ENCODE results near the gene ZNF124. TPM values are rescaled to one million over a fixed set of nuclear protein-coding genes. Genes with fewer than 3 reads are reported as not detected.
"Not testable (repeated sequence)": the region's sequence is repeated elsewhere in the genome, so short reads cannot be mapped to it uniquely, and the experiment has no call there.

The ZNF124 gene
- polyA plus RNA-seq, 1 experiment, result 4.9 TPM

DNA sequence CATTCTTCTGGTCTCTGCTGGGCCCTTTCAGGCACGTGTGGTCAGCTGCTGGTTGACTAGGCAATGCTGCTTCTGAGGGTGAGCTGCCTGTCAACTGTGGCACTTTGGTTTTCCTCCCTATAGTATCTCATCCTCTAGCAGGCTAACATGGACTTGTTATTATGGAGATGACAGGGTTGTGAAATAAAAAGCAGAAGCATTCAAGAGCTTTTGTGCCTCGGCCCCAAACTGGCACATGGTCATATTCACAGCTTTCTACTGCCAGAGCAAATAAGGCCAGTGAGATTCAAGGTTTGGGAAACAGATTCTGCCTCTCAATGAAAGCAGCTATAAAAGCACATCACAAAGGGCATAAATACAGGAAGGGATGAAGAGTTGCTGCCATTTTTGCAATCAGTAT is 1.6 kb upstream of the ZNF124 start:
- ChIA-PET POLR2A (no interaction called here), CTCF (no interaction called here)
- Histone ChIP-seq H3K27ac (ENCODE audit: low read depth, low read length) (no peak overlapping the region), H3K4me3 (ENCODE audit: low read depth, low read length) (no peak overlapping the region), H3K9me3 (ENCODE audit: control insufficient read depth, insufficient read depth, low read length) (peaks cover 5% of the 10 kb centered on the region; the same call in 1 of the 2 replicates), H3K27me3 (ENCODE audit: control insufficient read depth, insufficient read depth, low read length) (no peaks in the 10 kb centered on the region)
- no peak for DNase-seq (ENCODE audit: low read depth, low spot score)
- TF ChIP-seq, protein P1, sequence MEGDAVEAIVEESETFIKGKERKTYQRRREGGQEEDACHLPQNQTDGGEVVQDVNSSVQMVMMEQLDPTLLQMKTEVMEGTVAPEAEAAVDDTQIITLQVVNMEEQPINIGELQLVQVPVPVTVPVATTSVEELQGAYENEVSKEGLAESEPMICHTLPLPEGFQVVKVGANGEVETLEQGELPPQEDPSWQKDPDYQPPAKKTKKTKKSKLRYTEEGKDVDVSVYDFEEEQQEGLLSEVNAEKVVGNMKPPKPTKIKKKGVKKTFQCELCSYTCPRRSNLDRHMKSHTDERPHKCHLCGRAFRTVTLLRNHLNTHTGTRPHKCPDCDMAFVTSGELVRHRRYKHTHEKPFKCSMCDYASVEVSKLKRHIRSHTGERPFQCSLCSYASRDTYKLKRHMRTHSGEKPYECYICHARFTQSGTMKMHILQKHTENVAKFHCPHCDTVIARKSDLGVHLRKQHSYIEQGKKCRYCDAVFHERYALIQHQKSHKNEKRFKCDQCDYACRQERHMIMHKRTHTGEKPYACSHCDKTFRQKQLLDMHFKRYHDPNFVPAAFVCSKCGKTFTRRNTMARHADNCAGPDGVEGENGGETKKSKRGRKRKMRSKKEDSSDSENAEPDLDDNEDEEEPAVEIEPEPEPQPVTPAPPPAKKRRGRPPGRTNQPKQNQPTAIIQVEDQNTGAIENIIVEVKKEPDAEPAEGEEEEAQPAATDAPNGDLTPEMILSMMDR (IDR thresholded peaks at IDR 0.05; ENCODE audit: low read depth, low read length), result no peak

DNA sequence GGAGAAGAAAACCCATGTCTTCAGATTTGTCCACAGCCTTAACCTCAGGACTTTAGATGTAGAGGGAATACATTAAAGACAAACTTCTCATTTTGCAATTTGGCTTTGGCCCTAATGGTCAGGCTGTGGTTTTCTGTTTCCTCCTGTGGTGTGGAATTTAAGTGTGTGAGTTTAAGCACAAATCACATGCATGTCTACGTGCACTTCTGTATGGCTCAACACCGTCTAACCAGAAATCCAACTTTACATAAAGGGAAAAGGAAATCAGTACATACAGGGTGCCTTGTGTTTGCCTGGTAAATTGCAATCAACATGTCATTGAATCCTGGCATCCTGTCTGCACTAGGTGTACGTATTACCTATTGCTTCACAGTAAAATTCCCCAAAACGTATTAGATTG is 1.2 kb upstream of the ZNF124 start:
- TF ChIP-seq, protein P1 (IDR thresholded peaks at IDR 0.05; ENCODE audit: low read depth, low read length), result no peak
- no peak overlapping the region for H3K4me3 ChIP-seq (ENCODE audit: low read depth, low read length)
- POLR2A ChIA-PET, result no interaction called here

DNA sequence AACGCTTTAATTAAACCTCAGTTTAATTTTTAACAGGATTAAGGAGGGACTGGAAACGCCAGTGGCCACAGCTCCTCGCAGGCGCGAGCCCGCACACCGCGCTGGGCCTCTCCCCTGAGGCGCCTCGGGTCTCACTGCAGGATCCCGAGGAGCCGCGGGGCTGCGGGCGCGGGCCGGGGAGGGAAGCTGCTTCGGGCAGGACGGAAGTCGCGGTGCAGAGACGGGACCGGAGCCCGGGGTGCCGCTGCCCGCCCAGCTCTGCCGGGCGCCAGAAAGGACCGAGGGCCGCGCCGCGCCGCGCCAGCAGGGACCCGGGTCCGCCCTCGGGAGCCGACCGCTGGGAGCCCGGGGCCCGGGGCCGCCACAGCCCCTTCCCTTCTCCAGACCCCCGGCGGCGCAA is 377 bp downstream of the ZNF124 start:
- DNase-seq (ENCODE audit: low read depth, low spot score); H3K27ac ChIP-seq (ENCODE audit: low read depth, low read length); CTCF ChIA-PET; POLR2A ChIA-PET; H3K4me3 ChIP-seq (ENCODE audit: low read depth, low read length); H3K27me3 ChIP-seq (ENCODE audit: control insufficient read depth, insufficient read depth, low read length); H3K9me3 ChIP-seq (ENCODE audit: control insufficient read depth, insufficient read depth, low read length): not testable (repeated sequence)

More for the DNA sequence above, 1.2 kb upstream of the ZNF124 start:
- CTCF ChIA-PET, result no interaction called here
- no peak for DNase-seq (ENCODE audit: low read depth, low spot score)
- no peaks in the 10 kb centered on the region for H3K27me3 ChIP-seq (ENCODE audit: control insufficient read depth, insufficient read depth, low read length)
- H3K9me3 ChIP-seq (ENCODE audit: control insufficient read depth, insufficient read depth, low read length), result peaks cover 5% of the 10 kb centered on the region; the same call in 1 of the 2 replicates
- no peak overlapping the region for H3K27ac ChIP-seq (ENCODE audit: low read depth, low read length)

DNA sequence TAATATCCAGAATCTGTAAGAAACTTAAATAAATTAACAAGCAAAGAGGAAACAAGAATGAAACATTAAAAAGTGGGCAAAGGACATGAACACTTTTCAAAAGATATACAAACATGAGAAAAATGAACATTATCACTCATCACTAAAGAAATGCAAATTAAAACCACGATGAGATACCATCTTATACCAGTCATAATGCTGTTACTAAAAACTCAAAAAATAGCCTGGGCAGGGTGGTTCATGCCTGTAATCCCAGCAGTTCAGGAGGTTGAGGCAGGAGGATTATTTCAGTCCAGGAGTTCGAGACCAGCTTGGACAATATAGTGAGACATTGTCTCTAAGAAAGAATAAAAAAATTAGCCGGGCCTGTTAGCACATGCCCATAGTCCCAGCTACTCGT is 6.1 kb downstream of the ZNF124 start:
- no peak for DNase-seq (ENCODE audit: low read depth, low spot score)
- H3K9me3 ChIP-seq (ENCODE audit: control insufficient read depth, insufficient read depth, low read length), result peaks cover 10% of the 10 kb centered on the region
- POLR2A ChIA-PET, result no interaction called here
- TF ChIP-seq, protein P1 (IDR thresholded peaks at IDR 0.05; ENCODE audit: low read depth, low read length), result no peak
- H3K27ac ChIP-seq (ENCODE audit: low read depth, low read length), result no peak overlapping the region
- no peaks in the 10 kb centered on the region for H3K27me3 ChIP-seq (ENCODE audit: control insufficient read depth, insufficient read depth, low read length)
- H3K4me3 ChIP-seq (ENCODE audit: low read depth, low read length), result no peak overlapping the region
- CTCF ChIA-PET, result no interaction called here

DNA sequence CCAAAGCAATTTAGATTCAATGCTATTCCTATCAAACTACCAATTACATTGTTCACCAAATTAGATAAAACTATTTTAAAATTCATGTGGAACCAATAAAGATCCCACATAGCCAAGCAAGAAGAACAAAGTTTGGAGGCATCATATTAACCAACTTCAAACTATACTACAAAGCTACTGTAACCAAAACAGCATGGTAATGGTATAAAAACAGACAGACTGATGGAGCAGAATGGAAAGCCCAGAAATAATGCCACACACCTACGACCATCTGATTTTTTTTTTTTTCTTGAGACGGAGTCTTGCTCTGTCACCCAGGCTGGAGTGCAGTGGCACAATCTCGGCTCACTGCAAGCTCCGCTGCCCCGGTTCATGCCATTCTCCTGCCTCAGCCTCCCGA is 7.1 kb downstream of the ZNF124 start:
- ChIA-PET POLR2A (no interaction called here), CTCF (no interaction called here)
- TF ChIP-seq, protein P1 (IDR thresholded peaks at IDR 0.05; ENCODE audit: low read depth, low read length), result no peak
- Histone ChIP-seq H3K27ac (ENCODE audit: low read depth, low read length) (no peak overlapping the region), H3K9me3 (ENCODE audit: control insufficient read depth, insufficient read depth, low read length) (peaks cover 12% of the 10 kb centered on the region), H3K27me3 (ENCODE audit: control insufficient read depth, insufficient read depth, low read length) (no peaks in the 10 kb centered on the region), H3K4me3 (ENCODE audit: low read depth, low read length) (no peak overlapping the region)
- no peak for DNase-seq (ENCODE audit: low read depth, low spot score)

DNA sequence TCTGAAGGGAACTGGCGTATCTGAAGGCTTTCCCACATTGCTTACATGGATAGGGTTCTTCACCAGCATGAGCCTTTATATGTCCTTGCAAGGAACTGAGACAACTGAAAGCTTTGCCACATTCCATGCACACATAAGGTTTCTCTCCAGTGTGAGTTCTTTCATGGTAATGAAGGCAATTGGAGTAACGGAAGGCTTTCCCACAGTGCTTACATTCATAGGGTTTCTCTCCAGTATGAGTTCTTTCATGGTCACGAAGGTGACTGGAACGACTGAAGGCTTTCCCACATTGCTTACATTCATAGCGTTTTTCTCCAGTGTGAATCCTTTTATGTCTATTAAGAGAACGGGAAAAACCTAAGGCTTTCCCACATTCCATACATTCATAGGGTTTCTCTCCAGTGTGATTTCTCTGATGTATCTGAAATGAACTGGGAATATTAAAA is 15.0 kb downstream of the ZNF124 start:
- DNase-seq (ENCODE audit: low read depth, low spot score), result no peak
- peaks cover 35% of the 10 kb centered on the region for H3K9me3 ChIP-seq (ENCODE audit: control insufficient read depth, insufficient read depth, low read length)
- POLR2A ChIA-PET, result no interaction called here

More for the DNA sequence above, 15.0 kb downstream of the ZNF124 start:
- TF ChIP-seq, protein P1 (IDR thresholded peaks at IDR 0.05; ENCODE audit: low read depth, low read length), result no peak
- H3K4me3 ChIP-seq (ENCODE audit: low read depth, low read length), result no peak overlapping the region
- CTCF ChIA-PET, result no interaction called here
- H3K27ac ChIP-seq (ENCODE audit: low read depth, low read length), result no peak overlapping the region
- H3K27me3 ChIP-seq (ENCODE audit: control insufficient read depth, insufficient read depth, low read length), result no peaks in the 10 kb centered on the region
